Posterior vena cava (tissue), 2 donors: ENCODE results near the gene UBAC2. TPM values are rescaled to one million over a fixed set of nuclear protein-coding genes. Genes with fewer than 3 reads are reported as not detected.

Source experiments
- DNase-seq: peaks from one replicate; pipeline ENCODE4 v3.0.0-alpha.2; 2020; ENCODE audit warnings: low spot score
- intact Hi-C, 2 donors: fragments of 100-400 bp; cut with DNase I; formaldehyde crosslinking; loops; one replicate each; pipeline versions ENCODE4 v1.14.1 to v1.14.2; 2022 to 2023
- total RNA-seq, 2 donors: library from RNA; stranded (reverse); fragmentation: NEBNext Ultra II Directional; extraction: Animal tissue kit (Norgen Biotek cat#: 25700); gene quantifications; one replicate each; pipeline ENCODE4 v1.2.1, GENCODE V29; 2021
- donor health status: DM: yes; HTN: yes; CAD: no.
- donor health status: DM: yes; HTN: yes; CAD: no.

The UBAC2 gene
- total RNA-seq, 2 donors from 2014 or later, result 38.2 to 41.4 TPM

DNA sequence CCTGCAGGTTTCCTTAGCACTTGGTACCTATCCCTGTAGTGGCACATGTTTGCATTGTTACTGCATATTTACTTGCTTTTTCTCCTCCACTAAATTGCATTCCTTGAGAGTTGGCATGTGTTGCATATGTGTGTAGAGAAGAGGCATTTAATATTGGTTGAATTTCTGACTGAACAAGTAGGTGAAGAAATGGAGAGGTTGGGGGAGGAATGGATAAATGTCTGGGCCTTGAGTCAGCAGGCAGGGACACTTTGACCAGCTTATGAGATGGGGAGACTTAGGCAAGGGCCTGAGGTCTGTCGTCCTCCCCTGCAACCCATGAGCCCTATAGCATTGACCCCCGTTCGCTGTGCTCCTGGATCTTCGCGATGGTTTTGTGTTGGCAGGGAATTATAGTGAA lies 59.6 kb downstream of the UBAC2 start:
- intact Hi-C loops, result no loop called here

DNA sequence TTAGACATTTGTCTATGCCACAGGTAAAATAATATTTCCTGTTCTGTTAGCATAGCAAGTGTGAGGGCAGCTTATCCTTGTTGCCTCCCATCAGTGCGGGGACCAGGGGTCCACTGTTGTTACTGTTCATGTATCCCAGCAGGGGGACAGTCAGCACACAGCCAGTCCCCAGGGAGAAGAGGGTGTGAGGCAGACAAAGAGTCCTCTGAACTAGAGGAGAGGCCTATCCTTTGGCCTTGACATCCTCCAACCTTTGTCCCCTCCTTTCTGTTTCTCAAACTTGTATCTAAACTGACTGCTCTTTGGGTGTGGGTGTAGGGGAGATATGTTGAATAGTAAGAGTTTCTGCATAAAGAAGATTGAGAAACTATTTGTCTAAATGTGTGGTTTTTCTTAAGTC lies 60.4 kb downstream of the UBAC2 start:
- no peak for DNase-seq
- intact Hi-C loops, result no loop called here

More for the DNA sequence above, 59.6 kb downstream of the UBAC2 start:
- DNase-seq, result no peak

DNA sequence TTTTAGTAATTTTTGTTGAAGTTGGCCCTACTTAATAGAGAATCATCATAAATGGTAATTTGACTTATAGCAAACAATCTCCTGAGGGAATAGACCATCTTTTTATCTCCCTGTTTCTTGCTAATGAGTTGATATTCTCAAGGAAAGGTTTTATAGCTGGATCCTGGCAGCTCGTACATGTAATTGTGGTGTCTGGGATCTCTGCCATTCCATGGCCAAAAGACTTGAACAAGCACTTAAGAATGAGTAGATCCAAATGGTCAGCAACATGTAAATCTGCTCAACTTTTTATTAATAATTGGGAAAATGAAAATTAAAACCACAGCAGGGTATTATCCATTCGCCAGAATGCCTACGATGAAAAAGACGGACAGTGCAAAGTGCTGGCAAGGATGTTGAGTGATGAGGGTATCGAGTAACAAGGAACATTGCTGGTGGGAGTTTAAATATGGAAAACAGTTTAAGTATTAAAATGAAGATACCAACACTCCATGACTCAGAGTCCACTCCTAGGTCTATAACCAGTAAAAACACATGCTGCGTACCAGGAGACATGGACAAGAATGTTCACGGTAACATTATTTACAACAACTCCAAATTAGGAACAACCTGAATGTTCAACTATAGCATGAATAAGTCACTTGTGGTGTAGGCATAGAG lies 62.6 kb downstream of the UBAC2 start:
- intact Hi-C loops, result no loop called here
- no peak for DNase-seq

DNA sequence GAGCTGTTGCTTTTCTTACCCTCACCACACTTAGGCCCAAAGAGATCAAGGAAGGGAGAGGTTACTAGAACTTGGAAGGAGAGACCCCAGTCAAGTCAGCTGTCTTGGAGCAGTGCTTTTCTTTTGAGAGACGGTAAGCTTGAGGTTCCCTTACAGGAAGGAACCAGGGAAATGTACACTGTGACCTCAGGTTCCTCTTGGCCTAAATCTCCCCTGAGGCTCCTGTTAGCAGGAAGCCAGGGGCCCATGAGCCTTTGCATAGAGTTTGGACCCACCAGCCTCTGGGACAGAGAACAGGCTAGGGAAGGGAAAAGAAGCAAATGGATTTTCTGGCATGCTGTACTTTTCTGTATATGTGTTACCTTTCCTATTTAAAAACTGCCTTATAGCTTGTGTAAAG lies 63.4 kb downstream of the UBAC2 start:
- no peak for DNase-seq
- intact Hi-C loops, result loop anchor here in 1 of 2 donors (1.0 kb wide), 1 partner anchor 26 kb away; no protein-coding TSS in a partner anchor

DNA sequence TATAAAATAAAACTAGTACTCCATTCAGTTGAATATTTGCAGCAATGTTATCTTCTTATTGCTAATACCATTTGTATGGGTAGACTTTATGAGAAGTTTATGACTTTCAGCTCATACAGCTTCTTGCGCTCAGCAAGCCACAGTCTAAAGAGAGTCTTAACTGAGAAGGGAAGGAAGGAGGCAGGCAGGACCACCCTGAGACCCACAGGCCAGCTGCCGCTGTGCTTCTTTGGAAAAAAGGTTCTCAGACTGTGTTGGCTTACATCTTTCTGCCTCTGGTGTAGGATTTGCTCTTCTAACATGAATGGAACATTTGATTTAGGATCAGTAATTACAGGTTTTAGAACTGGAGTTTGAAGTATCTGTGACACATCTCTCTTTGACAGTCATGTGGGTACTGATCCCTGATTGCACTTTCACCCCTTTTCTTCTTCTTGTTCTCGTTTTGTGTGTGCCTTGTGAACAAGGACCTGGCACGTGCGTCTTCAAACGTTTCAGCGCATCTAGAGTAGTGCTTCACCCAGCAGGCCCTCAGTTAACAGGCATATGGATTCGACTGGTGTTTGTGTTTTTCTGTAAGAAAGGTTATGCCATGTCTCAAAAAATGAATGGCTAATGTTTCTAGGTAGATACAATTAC lies 64.6 kb downstream of the UBAC2 start:
- DNase-seq, result no peak
- intact Hi-C loops, result loop anchor here in 1 of 2 donors (5.0 kb wide), 1 partner anchor 88 kb away; no protein-coding TSS in a partner anchor

DNA sequence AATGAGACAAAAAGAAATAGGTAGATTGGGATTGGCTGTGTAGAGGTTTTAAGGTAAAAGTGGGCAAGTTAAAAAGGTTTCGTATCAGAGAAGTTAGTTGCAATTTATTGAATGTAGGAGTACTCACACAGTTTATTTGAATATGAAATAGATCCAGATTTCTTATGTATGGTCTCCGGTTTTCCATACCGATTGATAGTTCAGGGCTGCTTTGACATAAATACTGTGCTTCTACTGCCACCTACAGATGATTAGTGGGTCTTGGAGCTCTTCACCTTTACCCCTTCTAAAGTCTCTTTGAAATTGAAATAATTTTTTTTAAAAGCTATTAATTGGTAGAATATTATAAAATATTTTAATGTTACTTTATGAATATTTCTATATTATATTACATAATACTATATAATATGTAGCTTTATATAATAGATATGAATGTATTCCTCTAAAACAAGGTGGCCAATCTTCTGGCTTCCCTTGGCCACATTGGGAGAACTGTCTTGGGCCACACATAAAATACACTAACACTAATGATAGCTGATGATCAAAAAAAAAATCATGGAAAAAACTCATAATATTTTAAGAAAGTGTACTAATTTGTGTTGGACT lies 65.3 kb downstream of the UBAC2 start:
- intact Hi-C loops, result loop anchor here in 1 of 2 donors (5.0 kb wide), 1 partner anchor 89 kb away; no protein-coding TSS in a partner anchor
- DNase-seq, result no peak

DNA sequence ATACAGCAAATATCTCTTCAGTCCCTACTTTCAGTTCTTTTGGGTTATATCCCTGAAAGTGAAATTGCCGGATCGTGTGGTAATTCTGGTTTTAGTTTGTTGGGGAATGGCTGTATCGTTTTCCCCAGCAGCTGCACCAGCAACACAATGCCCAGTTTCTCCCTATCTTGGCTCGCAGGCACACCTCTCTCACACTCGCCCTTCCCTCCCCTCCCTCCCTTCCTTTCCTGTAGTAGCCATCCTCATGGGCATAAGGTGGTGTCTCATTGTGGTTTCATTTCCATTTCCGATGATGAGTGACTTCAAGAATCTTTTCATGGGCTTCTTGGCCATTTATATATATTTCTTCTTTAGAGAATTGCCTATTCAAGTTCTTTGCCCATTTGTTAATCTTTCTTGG lies 66.2 kb downstream of the UBAC2 start:
- intact Hi-C loops, result loop anchor here in 1 of 2 donors (5.0 kb wide), 1 partner anchor 90 kb away; no protein-coding TSS in a partner anchor
- no peak for DNase-seq

DNA sequence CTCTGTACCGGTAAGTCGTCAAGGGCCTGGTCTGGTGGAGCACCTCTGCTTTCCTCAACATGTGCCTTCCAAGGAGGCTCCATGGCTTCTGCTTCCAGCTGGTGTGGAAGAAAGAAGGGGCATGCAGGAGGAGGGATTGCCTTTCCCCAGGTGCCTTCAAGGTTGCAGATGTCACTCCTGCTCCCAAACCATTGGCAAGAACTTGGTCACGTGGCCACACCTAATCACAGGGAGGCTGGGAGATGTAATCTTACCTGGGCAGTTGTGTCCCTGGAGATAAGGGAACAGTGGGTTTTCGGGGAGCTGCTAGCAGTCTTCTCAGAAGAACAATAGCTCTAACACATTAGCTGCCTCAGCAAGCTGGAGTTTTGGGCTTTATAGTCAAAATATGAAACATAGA lies 67.3 kb downstream of the UBAC2 start:
- DNase-seq, result no peak
- intact Hi-C loops, result loop anchor here in 1 of 2 donors (5.0 kb wide), 1 partner anchor 91 kb away; no protein-coding TSS in a partner anchor

DNA sequence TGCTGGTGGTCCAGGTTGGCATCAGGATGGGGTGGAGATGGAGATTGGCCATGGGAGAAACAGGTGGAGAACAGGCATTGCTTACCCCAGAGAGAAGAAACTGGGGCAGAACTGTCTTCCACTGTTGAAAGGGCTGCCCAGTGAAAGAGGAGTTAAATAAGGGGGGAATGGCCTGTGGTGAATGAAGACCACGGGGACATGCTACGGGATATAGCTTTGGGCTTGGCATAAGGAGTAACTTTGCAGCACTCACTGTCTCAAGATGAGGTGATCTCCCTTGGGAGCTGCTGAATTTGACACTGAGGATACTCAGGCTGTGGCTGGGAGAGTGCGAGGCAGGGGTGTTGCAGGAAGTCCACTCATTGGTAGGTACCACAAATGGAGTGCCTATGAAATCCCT lies 68.2 kb downstream of the UBAC2 start:
- intact Hi-C loops, result loop anchor here in 1 of 2 donors (5.0 kb wide), 1 partner anchor 92 kb away; no protein-coding TSS in a partner anchor
- DNase-seq, result no peak

DNA sequence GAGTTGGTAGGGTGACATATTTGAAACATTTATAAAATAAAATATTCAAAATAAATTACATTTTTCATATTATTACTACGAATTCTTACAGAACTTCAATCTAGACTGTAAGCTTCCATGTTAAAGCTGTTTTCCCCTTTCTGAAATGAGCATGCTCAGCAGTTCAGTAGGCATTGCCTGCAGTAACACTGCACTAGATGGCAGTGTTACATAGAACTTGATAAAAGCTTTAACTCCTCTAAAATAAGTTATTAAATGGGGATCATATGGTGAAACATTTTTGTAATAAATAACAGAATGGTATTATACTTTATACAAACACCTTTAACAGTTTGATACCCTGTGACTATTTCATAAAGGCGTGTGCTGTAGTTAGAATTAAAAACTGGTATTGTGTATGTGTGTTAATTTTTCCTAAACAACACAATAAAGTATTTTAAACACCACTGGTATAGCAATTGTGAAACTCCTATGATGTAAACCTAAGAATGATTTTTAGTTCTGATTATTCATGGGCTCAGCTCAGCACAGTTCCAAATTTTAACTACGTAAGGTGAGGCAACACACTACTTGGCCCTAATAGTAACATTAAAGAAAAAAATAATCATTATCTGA lies 69.1 kb downstream of the UBAC2 start:
- intact Hi-C loops, result loop anchor here in 1 of 2 donors (5.0 kb wide), 1 partner anchor 92 kb away; no protein-coding TSS in a partner anchor
- no peak for DNase-seq

DNA sequence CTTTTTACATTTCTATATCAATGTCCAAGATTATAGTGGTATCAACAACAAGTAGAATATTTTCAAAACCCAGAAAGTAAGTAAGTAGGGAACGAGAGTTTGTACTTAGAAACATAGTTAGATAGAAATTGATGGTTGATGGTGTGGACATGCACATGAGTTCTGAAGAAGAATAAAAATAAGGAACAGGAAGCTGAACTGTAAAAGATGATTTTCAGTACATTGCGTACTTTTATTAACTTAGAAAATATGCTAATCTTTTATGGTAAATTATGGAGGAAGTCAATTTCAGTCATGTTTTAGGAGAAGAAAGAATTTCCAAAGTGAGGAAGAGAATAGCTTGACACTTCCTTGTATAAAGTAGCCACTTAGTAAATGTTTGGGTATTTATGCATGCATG lies 69.9 kb downstream of the UBAC2 start:
- no peak for DNase-seq
- intact Hi-C loops, result no loop called here

DNA sequence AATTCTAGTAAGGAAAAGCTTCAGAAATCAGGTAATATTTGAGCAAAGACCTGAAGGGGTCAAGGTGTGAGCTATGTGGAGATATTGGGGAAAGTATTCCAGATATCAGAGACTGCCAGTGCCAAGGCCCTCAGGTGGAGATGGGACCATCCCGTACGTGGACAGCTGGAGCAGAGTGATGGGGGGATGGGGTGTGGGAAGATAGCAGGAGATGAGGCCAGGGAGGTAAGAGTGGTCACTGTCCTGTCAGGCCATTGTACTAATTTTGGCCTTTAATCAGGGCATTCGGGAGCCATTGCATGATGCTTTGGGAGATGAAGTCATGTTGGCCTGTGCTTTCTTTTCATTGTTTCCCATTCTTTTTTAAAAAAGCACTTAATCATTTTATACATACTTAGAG lies 70.6 kb downstream of the UBAC2 start:
- intact Hi-C loops, result no loop called here
- no peak for DNase-seq

DNA sequence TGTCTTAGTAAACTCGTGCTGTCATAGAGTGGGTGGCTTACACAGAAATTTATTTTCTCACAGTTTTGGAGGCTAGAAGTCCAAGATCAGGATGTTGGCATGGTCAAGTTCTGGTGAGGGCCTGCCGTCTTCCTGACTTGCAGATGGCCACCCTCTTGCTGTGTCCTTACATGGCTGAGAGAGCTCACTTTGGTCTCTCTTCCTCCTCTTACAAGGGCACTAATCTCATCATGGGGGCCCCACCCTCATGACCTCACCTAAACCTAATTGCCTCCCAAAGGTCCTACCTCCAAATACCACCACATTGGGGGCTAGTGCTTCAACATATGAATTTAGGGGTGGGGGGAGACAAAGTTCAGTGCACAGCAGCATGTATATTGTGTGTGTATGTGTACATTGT lies 71.8 kb downstream of the UBAC2 start:
- DNase-seq, result no peak
- intact Hi-C loops, result no loop called here

DNA sequence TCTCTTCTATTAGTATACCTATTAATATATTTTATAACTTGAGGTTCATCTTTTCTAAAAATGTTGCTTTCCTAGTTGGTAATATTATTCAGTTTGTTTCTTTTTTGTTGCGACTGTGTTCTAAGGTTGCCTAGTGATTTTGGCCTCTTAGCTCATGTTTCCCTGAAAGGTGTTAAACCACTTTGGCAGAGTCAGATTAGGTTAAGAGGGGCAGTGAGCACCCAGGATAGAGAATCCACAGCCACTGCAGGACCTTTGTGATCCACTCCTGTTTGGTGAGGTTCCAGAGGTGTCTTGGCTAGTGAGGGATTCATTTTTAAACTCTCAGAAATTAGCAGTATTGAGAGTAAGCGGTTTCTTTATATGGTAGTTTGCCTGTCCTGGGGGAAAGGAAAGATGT lies 72.5 kb downstream of the UBAC2 start:
- no peak for DNase-seq
- intact Hi-C loops, result no loop called here

DNA sequence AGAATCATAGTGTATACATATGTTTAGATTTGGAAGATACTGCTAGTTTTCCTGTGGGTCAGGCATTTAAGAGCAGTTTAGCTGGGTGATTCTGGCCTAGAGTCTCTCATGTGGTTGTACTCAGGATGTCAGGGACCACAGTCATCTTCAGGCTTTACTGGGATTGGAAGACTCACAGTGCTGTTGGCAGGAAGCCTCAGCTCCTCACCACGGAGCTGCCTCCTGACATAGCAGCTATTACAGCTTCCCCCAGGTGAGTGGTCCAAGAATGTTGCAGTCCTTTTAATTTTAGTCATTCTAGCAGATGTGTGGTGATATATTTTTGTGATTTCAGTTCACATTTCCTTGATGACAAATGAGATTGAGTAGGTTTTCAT lies 74.4 kb downstream of the UBAC2 start:
- no peak for DNase-seq
- intact Hi-C loops, result loop anchor here (5.0 kb wide), 2 partner anchors 157 to 162 kb away; no protein-coding TSS in a partner anchor

DNA sequence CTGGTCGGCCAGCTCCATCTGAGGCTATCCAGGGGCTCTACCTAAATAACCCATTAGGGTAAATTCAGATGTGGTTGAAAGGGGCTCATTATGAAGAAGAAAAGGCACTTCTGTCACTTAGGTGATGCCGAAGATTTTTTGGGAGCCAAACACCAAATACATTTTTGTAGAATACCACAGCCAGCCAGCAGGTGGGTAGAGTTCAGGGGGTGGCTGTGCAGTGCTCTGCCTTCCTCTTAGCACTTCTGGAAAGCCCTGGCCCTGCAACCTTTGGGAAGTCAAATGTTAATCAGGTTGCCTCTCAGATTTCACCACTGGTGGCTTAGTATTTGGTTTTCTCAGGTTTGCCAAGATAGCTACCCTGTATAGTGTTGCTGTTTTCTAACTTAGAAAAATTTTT lies 76.1 kb downstream of the UBAC2 start:
- intact Hi-C loops, result loop anchor here (5.0 kb wide), 2 partner anchors 156 to 161 kb away; no protein-coding TSS in a partner anchor

DNA sequence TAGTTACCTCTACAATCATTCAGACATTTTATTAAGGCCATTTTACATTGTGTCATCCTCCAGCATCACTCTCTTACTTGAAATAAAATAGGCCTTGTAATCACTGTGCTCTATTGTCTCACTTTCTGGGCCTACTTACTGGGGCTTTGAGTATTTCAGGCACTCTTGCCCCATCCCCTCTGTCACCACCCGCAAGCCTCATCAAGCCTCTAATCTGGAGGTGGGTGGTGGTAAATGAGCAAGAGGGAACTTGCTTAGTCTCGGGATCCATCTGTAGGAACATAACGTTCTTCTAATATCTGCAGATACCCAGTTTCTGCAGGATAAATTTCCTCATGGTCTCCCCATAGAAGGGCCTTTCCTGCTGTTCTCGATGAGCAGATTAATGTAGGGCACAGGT lies 77.0 kb downstream of the UBAC2 start:
- no peak for DNase-seq
- intact Hi-C loops, result loop anchor here (5.0 kb wide), 2 partner anchors 155 to 160 kb away; no protein-coding TSS in a partner anchor

More for the DNA sequence above, 76.1 kb downstream of the UBAC2 start:
- no peak for DNase-seq

DNA sequence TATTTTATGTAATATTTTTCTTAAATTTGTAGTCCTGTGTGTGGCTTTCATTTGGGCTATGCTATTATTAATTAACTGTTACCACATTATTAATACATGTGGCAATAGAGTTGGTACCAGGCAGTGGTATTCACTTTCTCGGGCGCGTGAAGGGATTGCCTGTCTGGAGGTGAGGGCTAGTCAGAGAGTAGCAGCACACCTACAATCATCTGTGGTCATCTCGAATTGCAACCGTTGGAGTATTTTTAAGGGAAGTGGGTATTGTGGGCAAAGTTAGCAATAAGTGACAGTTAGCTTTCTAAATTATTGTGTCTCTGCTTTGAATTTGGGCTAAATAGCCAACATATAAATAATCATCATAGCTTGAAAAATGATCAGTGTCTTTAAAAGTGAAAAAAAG lies 77.5 kb downstream of the UBAC2 start:
- DNase-seq, result no peak
- intact Hi-C loops, result loop anchor here (5.0 kb wide), 2 partner anchors 154 to 159 kb away; no protein-coding TSS in a partner anchor

DNA sequence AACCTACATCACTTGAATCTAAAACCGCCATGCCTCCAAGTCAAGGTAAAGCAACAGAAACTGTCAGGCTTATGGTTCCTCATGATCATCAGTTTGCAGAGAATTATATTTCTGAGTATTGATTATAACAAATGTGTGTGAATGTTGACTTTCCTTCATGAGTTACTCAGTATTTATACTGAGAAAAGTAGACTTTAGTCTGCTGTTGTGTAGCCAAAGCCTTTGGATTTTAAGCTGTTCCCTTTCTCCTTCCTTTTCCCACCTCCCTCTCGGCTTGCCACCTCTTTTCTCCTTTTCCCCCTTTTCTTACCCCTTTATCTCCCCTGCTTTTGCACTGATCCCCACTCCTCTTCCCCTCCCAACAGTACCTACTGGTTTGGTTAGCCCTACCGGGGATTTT lies 78.2 kb downstream of the UBAC2 start:
- intact Hi-C loops, result loop anchor here (5.0 kb wide), 2 partner anchors 153 to 158 kb away; no protein-coding TSS in a partner anchor
- no peak for DNase-seq
